Suppressor macrophage treated with lipopolysaccharide for 1 hour (primary cell): ENCODE results near the gene GEMIN7.
A peak's percentile ranks its signal among the peaks of the same experiment; 100 is the strongest.

Source experiments
- DNase-seq, 3 donors: peaks; one replicate each; pipeline ENCODE4 v3.0.0-alpha.2; 2020 to 2022

Gene GEMIN7

DNA sequence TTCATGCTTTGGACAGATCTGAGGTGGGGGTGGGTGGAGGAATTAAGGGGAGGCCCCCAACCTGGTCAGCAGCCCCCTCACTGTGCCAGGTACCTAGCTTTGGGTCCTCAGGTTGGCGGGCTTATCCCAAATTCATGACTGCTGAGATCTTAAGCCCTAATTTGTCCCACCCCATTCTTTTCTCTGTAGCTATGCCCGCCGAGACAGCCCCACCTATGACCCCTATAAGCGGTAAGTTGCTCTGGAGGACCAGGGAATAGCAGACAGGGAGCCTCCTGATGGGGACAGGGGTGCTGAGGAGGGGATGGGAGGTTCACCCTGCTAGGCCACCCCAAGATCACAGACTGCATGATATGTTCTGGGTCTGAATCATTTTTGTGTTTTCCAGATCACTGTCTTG, 17.1 kb upstream of the GEMIN7 start:
- DNase-seq = no peak

DNA sequence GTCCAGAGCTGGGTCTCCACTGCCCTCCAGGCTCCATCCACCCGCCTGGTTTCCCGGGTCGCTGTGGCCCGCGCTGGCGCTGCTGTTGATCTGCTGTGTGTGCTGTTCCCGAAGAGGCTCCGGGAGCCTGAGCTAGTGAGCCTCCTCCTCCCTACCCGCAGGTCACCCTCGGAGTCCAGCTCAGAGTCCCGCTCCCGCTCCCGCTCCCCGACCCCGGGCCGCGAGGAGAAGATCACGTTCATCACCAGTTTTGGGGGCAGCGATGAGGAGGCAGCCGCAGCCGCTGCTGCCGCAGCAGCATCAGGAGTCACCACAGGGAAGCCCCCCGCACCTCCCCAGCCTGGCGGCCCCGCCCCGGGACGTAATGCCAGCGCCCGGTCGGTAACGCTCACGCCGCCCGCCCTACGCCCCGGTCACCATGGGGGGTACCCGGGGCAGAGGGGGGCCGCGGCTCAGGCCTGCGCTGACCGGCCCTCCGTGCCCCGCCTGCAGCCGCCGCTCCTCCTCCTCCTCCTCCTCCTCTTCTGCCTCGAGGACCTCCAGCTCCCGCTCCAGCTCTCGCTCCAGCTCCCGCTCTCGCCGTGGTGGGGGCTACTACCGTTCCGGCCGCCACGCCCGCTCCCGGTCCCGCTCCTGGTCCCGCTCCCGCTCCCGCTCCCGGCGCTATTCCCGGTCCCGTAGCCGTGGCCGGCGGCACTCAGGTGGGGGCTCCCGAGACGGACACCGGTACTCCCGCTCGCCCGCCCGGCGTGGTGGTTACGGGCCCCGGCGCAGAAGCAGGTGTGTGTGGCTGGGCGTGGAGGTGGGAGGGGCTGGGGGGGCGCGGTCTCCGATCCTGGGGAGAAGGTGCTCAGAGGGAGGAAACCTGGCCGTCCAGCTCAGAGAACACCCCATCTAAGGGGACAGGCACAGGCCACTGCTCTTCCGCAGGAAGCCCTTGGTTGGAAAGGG, 14.9 kb upstream of the GEMIN7 start:
- DNase-seq = no peak

DNA sequence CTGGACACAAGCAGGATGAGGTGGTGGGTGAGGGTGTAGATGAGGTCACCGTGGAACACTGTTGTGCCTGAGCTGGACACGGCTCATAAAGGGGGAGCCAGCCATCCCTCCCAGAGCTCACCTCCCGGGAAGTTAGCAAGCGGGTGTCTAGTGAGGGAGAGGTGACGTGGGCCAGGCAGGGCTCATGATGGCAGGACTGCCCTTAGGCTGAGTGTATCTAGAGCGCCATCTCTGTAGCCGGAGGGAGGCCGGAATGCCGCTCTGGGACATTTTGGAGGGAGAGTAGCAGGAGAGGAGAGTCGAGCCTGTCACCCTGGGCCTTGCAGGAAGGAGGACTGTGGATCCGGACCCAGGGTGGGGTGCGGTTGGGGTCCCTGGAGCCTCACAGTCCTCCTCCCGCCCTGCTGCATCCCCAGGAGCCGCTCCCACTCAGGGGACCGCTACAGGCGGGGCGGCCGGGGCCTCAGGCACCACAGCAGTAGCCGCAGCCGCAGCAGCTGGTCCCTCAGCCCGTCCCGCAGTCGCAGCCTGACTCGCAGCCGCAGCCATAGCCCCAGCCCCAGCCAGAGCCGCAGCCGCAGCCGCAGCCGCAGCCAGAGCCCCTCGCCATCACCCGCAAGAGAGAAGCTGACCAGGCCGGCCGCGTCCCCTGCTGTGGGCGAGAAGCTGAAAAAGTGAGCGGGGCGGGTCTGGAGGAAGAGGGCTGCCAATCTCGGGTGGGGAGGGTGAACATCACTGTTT, 12.0 kb upstream of the GEMIN7 start:
- no peak for DNase-seq

DNA sequence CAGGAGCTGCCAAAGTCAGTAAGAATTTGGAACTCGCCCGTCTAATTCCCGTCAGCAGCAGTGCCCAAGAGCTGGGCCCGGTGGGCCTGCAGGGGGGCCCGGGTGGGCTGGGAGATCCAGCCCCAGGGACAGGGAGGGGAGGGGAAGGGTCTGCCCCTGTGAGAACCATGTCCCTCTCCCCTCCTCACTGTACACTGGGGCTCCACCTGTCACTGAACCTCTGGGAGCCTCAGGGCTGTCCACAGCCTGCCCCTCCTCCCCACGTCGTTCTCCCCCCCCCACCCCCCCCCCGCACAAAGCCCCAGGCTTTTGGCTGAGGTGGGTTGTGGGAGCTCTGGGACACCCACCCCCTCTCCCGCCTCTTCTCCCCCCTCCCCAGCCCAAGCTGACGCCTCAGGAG, 11.0 kb upstream of the GEMIN7 start:
- DNase-seq = no peak

DNA sequence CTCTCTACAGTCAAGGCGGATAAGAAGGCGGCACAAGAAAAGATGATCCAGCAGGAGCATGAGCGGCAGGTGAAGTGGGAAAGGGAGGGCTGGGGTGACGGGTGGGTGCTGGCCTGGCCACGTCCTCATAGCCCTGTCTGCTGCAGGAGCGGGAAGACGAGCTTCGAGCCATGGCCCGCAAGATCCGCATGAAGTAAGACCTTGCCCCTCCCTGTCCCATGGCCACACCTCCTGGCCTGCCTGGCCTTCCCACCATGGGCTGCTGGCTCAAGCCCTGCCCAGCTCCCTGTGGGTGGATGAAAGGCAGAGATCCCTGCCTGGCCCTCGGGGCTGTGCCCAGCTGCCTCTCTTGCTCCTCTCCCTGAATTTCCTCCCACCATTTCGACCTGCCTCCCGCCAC, 10.0 kb upstream of the GEMIN7 start:
- DNase-seq = peak; percentile 46 to 74 (median 50)

DNA sequence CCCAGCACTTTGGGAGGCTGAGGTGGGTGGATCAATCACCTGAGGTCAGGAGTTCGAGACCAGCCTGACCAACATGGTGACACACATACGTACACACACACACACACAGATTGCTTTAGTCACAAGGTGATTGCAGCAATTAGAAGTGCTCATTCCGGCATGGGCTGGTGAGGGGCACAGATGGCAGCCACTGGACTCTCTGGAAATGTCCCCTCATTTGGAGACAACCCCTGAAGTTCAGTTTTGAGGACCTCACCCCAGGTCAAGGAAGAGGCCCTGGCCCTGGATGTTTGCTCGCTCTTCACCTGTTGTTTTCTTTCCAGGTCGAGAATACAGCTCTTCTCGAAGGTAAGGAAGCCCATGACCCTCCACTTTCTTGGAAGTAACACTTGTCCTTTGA, 8.8 kb upstream of the GEMIN7 start:
- DNase-seq = no peak

DNA sequence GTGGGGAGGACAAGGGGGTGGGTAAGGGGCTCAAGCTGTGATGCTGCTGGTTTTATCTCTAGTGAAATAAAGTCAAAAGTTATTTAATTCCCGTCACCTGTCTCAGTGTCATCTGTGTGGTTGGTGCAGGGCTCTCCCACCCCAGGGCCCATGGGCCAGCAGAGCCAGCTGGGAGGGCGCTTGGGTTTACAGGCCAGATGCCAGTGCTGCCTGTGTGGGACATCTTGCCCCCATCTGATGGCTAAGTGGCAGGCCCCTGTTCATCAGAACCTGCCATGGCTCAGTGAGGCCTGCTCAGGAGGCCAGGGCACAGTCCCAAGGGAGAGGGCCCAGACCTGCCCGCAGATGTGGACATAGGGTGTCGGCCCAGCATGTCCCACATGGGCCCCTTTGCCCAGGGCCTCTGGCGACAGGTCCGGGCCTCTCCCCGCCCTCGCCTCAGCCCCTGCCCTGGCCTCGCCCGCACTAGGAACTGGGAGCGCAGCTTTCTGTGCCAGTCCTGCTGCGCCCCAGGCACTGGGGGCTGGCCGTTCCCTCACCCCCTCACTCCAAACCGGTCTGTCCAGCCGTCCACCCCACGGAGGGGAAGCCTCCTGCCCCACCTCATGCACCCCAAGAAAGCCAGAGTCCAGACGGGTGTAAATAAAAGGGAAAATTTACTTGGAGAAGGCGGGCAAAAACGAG, 8.1 kb upstream of the GEMIN7 start:
- DNase-seq = no peak

DNA sequence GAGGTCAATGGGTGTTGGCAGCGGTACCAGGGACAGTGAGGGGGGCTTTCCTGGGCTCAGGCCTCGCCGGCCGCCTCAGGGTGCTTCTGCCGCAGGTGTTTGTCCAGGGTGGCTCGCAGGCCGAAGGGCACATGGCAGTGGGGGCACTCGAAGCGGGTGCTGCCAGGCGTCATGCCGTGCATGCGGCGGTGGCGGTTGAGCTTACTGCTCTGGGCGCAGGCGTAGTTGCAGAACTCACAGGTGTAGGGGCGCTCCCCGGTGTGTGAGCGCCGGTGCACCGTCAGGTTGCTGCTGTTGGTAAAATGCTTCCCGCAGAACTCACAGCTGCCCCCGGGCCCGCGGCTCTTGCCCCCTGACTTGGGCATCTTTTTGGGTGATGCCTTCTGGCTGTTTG, 7.5 kb upstream of the GEMIN7 start:
- no peak for DNase-seq

DNA sequence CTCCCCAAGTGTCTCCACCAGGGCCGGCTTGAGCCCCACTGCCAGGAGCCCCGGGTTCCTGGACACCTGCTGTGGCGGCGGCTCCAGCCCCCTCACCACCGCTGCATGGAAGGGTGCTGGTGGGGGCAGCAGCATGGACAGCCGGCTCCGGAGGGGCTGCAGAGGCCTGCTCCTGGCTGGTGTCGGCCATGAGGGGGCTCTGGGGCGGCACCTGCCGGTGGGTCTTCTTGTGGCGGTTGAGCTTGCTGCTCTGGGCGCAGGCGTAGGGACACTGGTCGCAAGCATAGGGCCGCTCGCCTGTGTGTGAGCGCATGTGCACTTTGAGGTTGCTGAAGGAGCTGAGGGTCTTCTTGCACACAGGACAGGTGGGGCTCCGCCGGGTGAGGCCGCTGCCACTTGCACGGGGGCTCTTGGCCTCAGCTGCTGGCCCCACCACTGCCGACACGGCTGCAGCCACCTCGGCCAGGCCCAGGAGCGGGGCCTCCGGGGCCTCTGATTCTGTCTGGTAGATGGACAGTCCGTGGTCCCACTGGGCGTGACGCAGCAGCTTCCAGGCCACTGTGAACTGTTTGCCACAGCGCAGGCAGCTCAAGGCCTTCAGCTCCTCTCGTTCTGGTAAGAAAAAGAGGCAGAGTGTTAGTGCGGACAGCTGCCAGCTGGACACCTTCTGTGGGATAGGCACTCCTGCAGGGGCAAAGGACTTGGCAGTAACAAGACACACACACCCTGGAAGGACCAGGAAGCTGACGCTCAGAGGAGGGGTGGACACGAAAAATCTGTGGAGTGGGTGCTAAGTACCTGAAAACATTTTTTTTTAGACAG, 6.9 kb upstream of the GEMIN7 start:
- DNase-seq = no peak

DNA sequence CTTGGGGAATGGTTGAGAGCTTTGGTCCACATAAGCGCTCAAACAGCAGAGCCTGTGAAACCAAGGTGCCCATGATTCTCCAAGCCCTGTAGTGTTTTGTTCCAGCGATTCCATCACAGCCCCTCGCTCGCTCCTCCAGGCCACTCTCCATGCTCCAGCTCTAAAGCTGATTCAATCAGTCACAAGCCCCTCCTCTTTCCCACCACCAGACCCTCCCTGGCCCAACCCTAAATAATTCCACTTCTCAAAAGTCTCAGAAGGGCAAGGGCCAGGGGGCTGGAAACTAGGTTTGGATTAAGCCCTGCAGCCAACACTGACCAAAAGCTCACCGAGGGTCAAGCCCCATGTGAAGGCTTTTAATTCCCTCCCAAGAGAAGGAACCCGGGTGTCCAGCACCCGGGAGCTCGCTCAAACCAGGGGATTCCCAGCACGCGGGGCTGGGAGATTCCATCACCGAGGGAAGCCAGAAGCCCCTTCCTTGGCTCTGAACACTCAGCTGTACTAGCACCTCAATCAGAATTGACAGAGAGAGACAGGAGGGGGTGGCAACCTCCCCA, 4.2 kb upstream of the GEMIN7 start:
- peak in 1 of 3 donors; percentile 65 for DNase-seq

DNA sequence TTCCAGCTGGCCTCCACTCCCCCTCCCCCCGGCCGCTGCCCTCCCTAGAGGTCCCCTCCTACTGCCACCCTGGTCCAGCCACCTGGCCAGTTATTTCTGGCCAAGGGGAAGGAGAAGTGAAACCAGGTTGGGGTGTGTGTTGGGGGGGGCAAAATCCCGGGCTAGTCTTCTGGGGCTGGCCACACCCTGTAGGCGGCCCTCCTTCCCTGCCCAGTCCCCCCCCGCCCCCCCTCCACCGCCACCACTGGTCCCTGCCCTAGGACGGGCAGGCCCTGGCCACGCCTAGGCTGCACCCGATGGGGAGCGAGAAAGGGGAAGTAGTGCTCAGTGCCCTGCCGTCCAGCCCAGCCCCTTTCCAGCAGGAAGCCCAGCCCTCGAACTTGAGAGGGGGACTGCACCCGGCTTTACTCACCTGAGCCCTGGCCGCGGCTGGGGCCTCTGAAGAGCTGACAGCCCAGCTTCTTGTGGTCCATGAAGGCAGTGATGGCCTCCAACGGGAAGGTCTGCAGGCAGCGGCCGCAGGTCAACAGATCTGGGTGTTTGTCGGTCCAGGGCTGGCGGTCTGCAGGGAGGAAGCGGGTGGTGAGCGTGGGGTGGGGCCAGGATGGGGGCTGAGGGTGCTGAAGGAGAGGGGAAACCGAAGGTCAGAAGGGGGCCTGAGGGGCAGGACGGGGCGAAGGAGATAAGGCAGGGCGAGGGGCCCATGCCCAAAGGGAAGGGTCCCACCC, 3.6 kb upstream of the GEMIN7 start:
- peak; percentile 93 to 95 (median 94) for DNase-seq

DNA sequence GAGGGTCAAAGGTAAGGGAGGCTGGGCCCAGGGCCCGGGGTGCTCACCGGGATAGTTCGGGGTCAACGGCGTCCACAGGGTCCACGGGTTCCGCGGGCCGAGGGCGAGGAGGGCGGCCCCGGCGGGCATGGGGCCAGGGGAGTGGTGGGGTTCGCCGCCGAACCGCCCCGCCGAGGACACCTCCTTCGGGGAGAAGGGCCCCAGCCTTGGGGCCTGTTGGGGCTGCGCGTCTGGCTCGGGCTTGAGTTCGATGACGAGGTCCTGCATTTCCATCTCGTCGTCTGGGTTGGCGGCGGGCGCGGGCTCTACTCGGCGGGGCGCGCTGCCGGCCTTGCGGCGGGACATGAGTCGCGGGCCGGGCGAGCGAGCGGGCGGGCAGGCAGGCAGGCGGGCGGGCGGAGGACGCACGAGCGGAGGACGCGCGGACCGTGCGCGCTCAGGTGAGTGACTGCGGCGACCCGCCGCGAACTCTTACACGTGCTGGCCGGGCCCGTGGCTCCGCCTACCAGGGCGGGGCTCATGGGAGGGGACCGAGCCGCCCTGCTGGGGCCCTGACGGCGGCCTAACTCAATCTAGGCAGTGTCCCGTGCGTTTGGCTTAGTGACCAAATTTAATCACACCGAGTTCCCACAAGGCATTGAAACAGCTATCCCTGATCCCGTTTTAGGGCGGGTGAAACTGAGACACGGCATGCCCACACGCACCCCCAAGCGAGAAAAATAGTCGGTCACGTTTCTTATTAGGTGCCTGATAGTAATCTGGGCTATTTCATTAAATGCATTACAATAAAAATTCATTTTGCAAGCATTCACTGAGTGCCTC, 2.8 kb upstream of the GEMIN7 start, which contains the start of gene ZNF296:
TSS of gene ZNF296 (minus strand) at position 450 of the 822 bp plus-strand sequence. CDS start at position 345, 105 bp downstream.
- DNase-seq = peak; percentile 66 to 87 (median 79)

DNA sequence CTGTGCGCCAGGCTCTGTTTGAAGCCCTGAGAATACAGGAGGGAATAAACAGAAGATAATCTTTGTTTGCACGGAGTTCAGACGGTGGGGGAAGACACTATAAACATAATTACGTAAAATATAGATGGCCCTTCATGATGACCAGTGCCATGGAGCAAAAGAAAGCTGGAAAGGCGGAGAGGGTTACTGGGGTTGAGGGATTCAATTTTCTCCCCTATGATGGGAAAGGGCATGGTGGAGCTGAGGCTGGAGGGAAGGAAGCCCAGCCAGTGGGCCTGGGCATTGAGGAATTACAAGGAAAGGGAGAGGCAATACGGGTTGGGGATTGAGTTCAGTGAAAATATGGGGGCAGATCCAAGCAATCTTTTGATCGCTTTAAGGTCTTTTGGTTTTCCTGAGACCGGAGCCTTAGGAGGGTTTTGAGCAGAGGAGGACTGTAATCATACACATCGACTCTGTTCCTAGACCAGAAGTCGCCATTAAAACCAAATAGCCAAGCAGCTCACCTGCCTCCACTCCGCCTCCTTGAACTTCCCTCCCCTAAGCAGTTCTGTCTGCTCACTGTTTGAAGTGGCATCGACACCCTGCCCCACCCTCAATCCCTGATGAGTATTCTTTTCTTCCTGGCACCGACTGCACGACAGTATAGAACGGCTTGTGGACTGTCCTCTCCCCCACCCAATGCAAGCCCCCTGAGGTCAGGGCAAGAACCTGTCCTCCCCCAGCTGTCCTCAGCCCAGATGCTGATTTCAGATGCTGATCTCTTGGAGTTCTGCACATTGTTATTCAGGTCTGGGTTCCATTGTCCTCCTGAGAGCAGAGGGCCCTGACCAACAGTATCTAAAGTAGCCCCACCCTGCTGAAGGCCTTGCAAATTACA, 2.0 kb upstream of the GEMIN7 start:
- no peak for DNase-seq

DNA sequence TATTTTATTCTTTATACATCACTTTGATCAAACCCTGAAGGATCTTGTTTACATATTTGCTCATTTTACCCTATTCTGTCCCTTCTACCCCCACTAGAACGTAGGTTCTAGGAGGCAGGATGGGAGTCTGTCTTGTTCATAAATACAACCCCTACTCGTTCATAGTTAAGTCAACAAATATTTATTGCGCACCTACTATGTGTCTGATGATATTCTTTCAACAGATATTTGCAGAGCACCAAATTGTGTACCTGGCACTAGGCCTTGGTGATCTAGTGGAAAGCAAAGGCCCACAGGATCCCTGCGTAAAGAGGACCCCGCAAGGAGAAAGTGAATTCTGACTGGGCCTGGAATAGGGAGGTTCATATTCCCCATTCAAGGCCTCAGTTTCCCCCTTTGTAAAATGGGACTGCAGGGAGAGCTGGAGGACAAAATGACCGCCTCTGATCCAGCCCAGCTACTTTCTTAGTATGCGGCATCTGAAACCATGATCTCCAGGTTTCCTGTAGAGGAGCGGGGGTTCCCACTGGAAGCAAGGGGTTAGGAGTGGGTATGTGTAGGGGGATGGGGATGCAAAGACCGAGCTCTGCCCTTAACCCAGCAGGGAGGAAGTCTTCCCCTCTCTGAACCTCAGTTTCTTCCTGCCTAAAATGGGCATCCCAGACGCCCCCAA, 534 bp upstream of the GEMIN7 start:
- no peak for DNase-seq

DNA sequence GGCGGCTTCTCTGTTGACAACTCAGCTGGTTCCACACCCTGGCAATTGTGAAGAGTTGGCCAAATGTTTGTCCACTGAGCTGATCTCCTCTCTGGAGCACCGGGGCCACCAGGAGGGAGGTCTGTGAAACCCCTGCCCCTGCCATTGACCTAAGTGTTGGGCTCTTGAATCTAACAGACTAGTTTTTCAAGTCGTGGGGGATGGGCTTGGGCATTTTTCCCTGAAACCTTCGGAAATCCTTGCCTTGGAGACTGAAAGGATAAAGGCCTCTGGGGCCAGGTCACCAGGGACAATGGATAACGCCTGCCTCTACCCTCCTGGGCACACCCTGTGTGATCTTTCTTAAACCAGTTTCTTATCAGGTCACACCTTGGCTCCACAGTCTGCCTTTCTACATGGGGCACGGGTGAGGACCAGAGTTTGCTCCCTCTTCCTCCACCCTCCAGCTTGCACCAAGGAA, 881 bp downstream of the GEMIN7 start:
- DNase-seq = no peak

DNA sequence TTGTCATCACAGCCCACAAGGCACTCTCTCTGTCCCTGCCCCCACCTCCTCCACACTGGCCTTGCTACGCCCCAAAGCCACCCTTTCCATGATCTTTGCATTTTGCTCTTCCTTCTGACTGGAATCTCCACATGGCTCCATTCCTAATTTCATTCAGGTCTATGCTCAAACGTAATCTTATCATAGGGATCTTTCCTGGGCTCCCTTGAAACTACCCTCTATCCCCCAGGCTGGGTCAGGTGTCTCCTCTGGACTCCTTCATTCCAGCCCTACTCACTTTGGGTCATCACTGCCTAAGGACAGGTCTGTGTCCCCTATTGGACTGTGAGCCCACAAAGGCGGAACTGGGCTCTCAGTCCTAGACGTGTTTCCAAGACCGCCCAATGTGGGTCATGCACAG, 3.1 kb downstream of the GEMIN7 start:
- DNase-seq = no peak

DNA sequence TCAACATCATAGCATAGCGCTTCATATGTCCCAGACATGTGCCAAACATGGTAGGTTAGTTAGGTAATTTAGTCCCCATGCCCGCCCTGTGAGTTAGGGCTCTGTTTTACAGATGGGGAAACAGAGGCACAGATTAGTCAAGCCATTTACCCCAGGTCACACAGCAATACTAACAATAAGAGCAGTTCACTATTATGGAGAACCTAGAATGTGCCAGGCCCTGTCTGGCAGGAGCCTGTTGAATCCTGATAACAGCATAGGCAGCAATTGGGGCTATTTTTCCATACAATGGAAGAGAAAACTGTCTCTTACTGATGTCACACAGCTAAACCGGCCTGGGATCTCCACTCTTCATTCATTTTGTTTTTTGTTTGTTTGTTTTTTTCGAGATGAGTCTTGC, 7.4 kb downstream of the GEMIN7 start:
- DNase-seq = no peak

DNA sequence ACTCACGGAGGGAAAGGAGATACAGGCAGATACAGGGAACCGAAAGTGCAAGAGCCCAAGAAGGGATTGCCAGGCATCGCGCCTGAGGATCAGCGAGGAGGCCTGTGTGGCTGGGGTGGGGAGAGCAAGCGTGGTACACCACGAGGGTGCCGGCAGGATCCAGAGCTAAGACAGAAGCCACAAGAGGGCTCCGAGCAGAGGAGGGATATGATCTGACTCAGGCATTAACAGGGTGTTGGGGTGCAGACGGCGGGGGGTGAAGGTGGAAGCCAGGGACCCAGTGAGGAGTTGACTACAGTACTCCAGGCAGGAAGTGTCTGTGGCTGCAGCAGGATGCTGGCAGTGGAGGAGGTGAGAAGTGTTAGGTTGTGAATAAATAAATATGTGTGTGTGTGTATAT, 8.5 kb downstream of the GEMIN7 start:
- DNase-seq = peak in 2 of 3 donors; percentile 34 to 62

DNA sequence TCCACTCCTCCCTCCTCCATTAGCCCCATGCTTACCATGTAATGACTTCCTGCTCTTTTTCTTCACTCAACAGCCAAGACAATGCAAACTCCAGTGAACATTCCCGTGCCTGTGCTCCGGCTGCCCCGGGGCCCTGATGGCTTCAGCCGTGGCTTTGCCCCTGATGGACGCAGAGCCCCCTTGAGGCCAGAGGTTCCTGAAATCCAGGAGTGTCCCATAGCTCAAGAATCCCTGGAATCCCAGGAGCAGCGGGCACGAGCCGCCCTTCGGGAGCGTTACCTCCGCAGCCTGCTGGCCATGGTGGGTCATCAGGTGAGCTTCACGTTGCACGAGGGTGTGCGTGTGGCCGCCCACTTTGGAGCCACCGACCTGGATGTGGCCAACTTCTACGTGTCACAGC, 11.0 kb downstream of the GEMIN7 start:
- no peak for DNase-seq
